SK-N-MC (cell line): Measurements from ENCODE around the gene STK32B.

Experiments used
- EZH2 ChIP-seq: fragments of 200-600 bp; sonication (generic); IDR thresholded peaks from one replicate; pipeline ENCODE4 v1.6.1; 2017; ENCODE audit warnings: antibody characterized with exemption
- FOXP2 ChIP-seq: optimal IDR thresholded peaks from 2 replicates; pipeline ENCODE3; 2011; ENCODE audit warnings: mild to moderate bottlenecking, moderate library complexity; ENCODE audit not compliant: insufficient read depth; ENCODE audit errors: extremely low read length, control extremely low read depth
- POLR2AphosphoS5 ChIP-seq: IDR thresholded peaks from 2 replicates; pipeline ENCODE4 v1.6.1; 2012; ENCODE audit warnings: mild to moderate bottlenecking, low read depth, low read length, borderline replicate concordance

GRCh38 chr4:5009796-5010195, 41.5 kb upstream of the STK32B start:
- no peak for TF ChIP-seq POLR2AphosphoS5
- TF ChIP-seq EZH2, result no peak
- TF ChIP-seq FOXP2, result no peak
